Measurements from ENCODE around the gene OLIG2.

Gene OLIG2

DNA sequence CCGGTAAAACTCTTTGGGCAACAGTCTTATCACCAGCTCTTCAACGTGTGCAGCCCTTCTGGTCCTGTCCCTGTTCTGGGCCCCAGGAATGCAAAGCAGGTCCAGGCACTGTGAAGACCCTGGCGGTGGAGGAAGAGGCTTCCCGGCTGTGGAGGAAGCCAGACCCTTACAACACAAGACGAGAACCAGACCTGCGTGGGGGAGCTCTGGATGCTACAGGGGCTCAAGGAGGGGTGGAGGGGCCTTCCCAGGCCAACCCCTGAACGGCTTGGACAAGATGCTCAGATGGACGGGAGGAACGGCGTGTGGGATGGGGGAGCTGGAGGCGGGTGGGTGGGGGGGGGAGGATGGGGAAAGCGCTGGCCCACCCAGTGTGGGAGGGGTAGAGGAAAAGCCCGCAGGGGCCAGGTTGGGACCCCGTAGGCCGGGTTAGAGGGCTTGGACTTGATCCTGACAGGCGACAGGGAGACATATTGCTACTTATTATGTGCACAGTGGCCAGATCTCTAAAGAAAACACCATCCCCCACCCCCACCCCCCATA, 5.1 kb upstream of the OLIG2 start:
- DNase-seq: peak in 1 of 6 experiments; percentile 27

DNA sequence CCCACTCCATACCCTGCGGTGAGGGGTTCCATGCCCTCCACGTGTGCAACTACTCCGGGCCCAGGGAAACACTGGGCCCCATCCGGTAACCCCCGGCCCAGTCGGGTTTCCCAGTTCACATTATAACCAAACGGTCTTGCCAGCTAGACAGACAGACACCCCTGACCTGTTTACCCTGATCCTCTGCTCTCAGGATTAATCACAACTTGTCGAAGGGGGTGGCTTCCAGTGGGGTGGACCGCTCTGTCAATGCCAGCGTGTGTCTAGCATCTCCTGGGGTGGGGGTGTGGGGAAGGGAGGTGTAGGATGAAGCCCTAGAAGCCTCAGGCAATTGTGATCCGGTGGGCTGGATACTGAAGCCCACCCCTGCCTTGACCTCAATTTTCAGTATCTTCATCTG, 4.6 kb upstream of the OLIG2 start:
- DNase-seq: peak in 1 of 6 experiments; percentile 2

DNA sequence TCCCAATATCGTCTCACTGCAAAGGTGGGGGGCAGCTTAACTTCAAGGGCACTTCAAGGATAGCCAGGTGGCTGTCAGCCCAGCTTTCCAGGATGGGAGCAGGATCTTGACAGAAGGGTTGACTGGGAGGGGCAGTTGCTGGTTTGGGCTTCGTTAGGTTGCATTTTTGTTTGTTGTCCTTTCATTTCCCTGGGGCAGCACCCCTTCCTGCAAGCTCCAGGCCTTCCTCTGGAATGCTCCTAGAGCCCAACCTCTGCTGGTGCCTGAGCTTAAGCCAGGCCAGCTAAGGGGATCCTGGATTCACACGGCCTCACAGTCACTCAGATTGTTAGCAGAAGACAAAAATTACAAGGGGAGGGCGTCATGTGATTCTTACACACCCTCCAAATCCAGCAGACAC, 4.1 kb upstream of the OLIG2 start:
- DNase-seq: no peak

DNA sequence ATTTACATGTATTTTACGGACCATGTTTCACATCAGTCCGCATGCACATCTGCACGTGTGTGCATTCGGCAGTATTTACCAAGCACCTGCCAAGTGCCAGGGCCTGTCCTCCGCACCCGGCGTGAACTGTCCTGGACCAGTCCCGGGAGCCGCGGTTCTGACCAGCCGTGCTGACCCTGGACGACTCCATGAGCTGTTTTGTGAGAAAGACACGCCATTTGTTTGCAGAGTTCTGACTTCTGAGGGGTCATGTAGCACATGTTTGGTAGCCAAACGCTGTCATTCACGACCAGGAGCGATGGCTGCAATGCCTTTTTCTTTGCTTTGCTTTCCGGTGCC, 3.3 kb upstream of the OLIG2 start:
- no peak for DNase-seq

DNA sequence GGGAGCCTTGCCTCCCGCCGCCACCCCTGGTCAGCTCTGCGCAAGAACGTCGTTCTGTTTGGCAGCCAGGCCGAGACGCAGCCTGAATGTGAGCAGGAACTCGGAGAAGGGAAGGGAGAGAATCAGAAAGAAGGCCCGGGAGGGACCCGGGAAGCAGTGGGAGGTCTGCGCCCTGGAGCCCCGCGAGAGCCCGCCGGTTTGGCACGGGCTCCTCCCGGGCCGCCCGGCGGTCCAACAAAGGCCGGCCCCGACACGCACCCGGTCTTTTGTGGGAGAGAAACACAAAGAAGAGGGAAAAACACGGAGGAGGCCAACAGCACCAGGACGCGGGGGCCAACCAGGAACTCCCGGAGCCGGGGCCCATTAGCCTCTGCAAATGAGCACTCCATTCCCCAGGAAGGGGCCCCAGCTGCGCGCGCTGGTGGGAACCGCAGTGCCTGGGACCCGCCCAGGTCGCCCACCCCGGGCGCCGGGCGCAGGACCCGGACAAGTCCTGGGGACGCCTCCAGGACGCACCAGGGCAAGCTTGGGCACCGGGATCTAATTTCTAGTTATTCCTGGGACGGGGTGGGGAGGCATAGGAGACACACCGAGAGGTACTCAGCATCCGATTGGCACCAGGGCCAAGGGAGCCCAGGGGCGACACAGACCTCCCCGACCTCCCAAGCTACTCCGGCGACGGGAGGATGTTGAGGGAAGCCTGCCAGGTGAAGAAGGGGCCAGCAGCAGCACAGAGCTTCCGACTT, 2.7 kb upstream of the OLIG2 start:
- peak in 1 of 6 experiments; percentile 20 for DNase-seq

DNA sequence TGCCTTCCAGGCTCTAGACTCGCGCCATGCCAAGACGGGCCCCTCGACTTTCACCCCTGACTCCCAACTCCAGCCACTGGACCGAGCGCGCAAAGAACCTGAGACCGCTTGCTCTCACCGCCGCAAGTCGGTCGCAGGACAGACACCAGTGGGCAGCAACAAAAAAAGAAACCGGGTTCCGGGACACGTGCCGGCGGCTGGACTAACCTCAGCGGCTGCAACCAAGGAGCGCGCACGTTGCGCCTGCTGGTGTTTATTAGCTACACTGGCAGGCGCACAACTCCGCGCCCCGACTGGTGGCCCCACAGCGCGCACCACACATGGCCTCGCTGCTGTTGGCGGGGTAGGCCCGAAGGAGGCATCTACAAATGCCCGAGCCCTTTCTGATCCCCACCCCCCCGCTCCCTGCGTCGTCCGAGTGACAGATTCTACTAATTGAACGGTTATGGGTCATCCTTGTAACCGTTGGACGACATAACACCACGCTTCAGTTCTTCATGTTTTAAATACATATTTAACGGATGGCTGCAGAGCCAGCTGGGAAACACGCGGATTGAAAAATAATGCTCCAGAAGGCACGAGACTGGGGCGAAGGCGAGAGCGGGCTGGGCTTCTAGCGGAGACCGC, 2.0 kb upstream of the OLIG2 start:
- no peak for DNase-seq

DNA sequence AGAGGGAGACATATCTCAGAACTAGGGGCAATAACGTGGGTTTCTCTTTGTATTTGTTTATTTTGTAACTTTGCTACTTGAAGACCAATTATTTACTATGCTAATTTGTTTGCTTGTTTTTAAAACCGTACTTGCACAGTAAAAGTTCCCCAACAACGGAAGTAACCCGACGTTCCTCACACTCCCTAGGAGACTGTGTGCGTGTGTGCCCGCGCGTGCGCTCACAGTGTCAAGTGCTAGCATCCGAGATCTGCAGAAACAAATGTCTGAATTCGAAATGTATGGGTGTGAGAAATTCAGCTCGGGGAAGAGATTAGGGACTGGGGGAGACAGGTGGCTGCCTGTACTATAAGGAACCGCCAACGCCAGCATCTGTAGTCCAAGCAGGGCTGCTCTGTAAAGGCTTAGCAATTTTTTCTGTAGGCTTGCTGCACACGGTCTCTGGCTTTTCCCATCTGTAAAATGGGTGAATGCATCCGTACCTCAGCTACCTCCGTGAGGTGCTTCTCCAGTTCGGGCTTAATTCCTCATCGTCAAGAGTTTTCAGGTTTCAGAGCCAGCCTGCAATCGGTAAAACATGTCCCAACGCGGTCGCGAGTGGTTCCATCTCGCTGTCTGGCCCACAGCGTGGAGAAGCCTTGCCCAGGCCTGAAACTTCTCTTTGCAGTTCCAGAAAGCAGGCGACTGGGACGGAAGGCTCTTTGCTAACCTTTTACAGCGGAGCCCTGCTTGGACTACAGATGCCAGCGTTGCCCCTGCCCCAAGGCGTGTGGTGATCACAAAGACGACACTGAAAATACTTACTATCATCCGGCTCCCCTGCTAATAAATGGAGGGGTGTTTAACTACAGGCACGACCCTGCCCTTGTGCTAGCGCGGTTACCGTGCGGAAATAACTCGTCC, 1.3 kb upstream of the OLIG2 start:
- peak in 1 of 6 experiments; percentile 14 for DNase-seq

DNA sequence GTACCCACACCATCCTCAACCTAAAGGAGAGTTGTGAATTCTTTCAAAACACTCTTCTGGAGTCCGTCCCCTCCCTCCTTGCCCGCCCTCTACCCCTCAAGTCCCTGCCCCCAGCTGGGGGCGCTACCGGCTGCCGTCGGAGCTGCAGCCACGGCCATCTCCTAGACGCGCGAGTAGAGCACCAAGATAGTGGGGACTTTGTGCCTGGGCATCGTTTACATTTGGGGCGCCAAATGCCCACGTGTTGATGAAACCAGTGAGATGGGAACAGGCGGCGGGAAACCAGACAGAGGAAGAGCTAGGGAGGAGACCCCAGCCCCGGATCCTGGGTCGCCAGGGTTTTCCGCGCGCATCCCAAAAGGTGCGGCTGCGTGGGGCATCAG, 638 bp upstream of the OLIG2 start:
- no peak for DNase-seq

DNA sequence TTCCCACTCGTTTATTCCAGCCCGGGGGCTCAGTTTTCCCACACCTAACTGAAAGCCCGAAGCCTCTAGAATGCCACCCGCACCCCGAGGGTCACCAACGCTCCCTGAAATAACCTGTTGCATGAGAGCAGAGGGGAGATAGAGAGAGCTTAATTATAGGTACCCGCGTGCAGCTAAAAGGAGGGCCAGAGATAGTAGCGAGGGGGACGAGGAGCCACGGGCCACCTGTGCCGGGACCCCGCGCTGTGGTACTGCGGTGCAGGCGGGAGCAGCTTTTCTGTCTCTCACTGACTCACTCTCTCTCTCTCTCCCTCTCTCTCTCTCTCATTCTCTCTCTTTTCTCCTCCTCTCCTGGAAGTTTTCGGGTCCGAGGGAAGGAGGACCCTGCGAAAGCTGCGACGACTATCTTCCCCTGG, 716 bp downstream of the OLIG2 start:
- no peak for DNase-seq

DNA sequence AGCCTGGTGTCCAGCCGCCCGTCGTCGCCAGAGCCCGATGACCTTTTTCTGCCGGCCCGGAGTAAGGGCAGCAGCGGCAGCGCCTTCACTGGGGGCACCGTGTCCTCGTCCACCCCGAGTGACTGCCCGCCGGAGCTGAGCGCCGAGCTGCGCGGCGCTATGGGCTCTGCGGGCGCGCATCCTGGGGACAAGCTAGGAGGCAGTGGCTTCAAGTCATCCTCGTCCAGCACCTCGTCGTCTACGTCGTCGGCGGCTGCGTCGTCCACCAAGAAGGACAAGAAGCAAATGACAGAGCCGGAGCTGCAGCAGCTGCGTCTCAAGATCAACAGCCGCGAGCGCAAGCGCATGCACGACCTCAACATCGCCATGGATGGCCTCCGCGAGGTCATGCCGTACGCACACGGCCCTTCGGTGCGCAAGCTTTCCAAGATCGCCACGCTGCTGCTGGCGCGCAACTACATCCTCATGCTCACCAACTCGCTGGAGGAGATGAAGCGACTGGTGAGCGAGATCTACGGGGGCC, 1.2 kb downstream of the OLIG2 start:
- DNase-seq: no peak

DNA sequence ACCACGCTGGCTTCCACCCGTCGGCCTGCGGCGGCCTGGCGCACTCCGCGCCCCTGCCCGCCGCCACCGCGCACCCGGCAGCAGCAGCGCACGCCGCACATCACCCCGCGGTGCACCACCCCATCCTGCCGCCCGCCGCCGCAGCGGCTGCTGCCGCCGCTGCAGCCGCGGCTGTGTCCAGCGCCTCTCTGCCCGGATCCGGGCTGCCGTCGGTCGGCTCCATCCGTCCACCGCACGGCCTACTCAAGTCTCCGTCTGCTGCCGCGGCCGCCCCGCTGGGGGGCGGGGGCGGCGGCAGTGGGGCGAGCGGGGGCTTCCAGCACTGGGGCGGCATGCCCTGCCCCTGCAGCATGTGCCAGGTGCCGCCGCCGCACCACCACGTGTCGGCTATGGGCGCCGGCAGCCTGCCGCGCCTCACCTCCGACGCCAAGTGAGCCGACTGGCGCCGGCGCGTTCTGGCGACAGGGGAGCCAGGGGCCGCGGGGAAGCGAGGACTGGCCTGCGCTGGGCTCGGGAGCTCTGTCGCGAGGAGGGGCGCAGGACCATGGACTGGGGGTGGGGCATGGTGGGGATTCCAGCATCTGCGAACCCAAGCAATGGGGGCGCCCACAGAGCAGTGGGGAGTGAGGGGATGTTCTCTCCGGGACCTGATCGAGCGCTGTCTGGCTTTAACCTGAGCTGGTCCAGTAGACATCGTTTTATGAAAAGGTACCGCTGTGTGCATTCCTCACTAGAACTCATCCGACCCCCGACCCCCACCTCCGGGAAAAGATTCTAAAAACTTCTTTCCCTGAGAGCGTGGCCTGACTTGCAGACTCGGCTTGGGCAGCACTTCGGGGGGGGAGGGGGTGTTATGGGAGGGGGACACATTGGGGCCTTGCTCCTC, 1.9 kb downstream of the OLIG2 start:
- peak in 1 of 6 experiments; percentile 19 for DNase-seq

DNA sequence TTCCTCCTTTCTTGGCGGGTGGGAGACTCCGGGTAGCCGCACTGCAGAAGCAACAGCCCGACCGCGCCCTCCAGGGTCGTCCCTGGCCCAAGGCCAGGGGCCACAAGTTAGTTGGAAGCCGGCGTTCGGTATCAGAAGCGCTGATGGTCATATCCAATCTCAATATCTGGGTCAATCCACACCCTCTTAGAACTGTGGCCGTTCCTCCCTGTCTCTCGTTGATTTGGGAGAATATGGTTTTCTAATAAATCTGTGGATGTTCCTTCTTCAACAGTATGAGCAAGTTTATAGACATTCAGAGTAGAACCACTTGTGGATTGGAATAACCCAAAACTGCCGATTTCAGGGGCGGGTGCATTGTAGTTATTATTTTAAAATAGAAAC, 2.5 kb downstream of the OLIG2 start:
- DNase-seq: no peak

DNA sequence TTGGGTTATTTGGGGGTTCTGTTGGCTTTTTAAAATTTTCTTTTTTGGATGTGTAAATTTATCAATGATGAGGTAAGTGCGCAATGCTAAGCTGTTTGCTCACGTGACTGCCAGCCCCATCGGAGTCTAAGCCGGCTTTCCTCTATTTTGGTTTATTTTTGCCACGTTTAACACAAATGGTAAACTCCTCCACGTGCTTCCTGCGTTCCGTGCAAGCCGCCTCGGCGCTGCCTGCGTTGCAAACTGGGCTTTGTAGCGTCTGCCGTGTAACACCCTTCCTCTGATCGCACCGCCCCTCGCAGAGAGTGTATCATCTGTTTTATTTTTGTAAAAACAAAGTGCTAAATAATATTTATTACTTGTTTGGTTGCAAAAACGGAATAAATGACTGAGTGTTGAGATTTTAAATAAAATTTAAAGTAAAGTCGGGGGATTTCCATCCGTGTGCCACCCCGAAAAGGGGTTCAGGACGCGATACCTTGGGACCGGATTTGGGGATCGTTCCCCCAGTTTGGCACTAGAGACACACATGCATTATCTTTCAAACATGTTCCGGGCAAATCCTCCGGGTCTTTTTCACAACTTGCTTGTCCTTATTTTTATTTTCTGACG, 3.1 kb downstream of the OLIG2 start:
- peak in 2 of 6 experiments; percentile 22 to 26 for DNase-seq

DNA sequence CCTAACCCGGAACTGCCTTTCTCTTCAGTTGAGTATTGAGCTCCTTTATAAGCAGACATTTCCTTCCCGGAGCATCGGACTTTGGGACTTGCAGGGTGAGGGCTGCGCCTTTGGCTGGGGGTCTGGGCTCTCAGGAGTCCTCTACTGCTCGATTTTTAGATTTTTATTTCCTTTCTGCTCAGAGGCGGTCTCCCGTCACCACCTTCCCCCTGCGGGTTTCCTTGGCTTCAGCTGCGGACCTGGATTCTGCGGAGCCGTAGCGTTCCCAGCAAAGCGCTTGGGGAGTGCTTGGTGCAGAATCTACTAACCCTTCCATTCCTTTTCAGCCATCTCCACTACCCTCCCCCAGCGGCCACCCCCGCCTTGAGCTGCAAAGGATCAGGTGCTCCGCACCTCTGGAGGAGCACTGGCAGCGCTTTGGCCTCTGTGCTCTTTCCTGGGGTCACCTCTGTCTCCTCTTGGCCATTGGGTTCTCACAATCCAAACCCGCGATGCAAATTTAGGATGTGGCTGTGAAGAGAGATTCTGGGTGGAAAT, 3.7 kb downstream of the OLIG2 start:
- DNase-seq: no peak

DNA sequence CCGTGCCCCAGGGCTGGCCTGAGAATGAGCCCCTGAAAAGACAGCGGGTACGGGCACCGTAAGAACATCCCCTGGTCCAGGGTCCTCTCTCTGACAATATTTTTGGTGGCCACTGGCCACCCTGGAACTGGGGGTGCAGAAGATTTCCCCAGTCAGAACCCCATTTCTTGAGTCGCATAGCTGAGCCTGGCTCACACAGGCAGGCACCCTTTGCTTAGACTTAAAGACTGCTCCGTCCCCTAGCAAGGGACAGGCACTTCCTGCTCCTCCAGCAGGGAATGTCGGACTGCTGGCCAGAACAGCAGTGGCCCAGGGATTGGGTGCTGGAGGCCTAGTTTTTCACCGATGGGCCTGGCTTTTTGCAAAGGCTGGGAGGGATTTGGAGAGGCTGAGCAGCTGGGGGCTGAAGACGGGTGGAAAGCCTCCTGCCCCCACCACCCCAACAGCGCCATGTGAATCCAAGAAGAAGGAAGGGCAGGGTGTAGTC, 4.3 kb downstream of the OLIG2 start:
- no peak for DNase-seq

DNA sequence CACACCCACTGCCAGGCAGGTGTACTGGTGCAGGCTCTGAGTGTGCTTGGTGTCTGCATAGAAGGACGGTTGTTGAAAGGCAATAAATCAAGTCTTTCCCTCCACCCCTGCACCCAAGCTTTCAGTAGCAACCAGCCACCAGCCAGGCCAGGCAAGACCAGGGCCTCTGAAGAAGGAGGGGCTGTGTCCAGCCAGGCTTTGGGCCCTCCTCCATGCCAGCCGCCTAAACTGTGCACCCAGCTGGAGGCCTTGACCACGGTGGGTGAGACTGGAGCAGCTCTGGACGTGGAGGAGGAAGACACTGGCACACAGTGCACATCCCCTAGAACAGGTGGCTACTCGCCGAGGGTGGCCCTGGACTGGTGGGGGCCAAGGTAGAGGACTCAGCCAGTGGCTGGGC, 4.9 kb downstream of the OLIG2 start:
- DNase-seq: no peak

DNA sequence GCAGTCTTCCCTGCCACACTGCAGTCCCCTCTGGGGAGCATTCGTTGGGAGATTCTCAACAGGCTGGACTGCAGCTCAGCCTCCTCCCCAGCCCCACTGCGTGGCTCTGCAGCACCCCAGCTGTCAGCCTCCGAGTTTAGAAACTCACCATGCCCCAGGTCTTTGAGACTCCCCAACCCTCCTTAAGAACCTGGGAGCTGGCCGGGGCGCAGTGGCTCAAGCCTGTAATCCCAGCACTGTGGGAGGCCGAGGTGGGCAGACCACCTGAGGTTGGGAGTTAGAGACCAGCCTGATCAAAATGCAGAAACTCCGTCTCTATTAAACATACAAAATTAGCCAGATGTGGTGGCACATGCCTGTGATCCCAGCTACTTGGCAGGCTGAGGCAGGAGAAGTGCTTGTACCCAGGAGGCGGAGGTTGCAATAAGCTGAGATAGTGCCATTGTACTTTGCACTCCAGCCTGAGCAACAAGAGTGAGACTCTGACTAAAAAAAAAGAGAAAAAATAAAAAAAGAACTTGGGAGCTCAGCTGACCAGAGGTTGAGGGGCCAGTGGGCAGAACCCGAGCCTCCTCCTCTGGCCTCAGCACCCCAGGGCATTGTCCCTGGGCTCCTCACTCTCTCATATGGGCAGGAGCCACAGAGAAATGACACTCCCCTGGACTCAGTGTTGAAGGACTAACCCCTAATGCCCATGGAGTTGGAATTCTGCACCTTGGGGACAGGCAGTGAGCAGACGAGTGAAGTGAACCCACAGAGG, 5.6 kb downstream of the OLIG2 start:
- DNase-seq: no peak

DNA sequence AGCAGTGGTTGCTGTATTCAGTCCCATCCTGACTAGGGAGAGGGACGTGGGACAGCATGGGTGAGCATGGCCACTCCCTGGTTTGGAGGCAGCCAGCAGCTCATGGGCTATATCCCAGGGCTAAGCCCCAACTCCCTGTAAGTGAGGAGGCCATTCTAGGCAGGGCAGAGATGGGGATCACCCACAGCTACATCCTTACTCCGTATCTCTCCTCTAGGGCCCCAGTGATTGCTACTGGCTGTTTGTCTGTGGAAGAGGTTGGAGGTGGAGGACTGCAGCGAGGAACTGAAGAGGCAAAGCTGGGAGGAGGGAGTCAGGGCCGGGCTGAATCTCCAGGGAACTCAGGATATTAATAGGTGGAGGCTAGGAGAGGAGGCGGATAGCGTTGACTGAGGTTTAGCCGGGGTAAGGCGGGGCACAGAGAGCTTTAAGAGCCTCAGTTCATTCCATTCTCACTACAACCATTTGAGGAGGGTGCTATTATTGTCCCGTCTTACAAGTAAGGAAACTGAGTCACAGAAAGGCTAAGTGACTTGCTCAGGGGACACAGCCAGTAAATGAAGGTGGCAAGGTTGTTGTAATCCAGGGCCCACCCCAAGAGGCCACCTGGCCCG, 6.8 kb downstream of the OLIG2 start:
- no peak for DNase-seq

DNA sequence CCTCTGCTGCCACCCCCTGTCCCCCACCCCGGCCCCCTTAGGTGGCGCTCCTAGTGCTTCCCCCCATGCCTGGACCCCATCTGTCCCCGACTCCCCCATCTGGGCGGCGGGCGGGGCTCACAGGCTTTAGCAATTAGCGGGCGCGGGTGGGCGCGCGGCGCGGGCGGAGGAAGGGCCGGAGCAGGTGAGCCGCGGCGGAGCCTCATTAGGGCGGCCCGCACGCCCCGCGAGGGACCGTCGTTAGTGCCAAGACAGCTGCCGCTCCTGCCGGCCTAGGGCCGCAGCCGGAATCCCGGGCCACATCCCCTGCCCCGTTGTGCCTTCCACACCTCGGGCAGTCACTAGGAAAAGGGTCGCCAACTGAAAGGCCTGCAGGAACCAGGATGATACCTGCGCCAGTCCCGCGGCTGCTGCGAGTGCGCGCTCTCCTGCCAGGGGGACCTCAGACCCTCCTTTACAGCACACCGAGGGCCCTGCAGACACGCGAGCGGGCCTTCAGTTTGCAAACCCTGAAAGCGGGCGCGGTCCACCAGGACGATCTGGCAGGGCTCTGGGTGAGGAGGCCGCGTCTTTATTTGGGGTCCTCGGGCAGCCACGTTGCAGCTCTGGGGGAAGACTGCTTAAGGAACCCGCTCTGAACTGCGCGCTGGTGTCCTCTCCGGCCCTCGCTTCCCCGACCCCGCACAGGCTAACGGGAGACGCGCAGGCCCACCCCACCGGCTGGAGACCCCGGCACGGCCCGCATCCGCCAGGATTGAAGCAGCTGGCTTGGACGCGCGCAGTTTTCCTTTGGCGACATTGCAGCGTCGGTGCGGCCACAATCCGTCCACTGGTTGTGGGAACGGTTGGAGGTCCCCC, 7.6 kb downstream of the OLIG2 start:
- no peak for DNase-seq

All from stimulated activated naive CD4-positive, alpha-beta T cell (primary cell).